ENCODE results near the gene KCNK4.

GRCh38 chr11:64291262-64291751 is at the start of gene KCNK4:
- TF ChIP-seq, protein P1, sequence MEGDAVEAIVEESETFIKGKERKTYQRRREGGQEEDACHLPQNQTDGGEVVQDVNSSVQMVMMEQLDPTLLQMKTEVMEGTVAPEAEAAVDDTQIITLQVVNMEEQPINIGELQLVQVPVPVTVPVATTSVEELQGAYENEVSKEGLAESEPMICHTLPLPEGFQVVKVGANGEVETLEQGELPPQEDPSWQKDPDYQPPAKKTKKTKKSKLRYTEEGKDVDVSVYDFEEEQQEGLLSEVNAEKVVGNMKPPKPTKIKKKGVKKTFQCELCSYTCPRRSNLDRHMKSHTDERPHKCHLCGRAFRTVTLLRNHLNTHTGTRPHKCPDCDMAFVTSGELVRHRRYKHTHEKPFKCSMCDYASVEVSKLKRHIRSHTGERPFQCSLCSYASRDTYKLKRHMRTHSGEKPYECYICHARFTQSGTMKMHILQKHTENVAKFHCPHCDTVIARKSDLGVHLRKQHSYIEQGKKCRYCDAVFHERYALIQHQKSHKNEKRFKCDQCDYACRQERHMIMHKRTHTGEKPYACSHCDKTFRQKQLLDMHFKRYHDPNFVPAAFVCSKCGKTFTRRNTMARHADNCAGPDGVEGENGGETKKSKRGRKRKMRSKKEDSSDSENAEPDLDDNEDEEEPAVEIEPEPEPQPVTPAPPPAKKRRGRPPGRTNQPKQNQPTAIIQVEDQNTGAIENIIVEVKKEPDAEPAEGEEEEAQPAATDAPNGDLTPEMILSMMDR (conservative IDR thresholded peaks at IDR 0.05; ENCODE audit: low read depth, low read length), result no peak
- TF ChIP-seq EZH2 (IDR thresholded peaks at IDR 0.05; ENCODE audit: borderline replicate concordance, low read depth, low read length, poor library complexity, severe bottlenecking), result no peak

Data from A673 (cell line).